DOHH2 (cell line): ENCODE results near the gene ULBP1.

ENCODE experiments used
- EZH2phosphoT487 ChIP-seq: fragments of 200-600 bp; sonication (generic); IDR thresholded peaks from 2 replicates; pipeline ENCODE4 v1.6.1; 2017; ENCODE audit warnings: borderline replicate concordance, mild to moderate bottlenecking, antibody characterized with exemption, low read length, moderate library complexity, mixed read lengths
- TF ChIP-seq, protein P1 (sequence below): fragments of 200-600 bp; sonication (generic); IDR thresholded peaks from one replicate; pipeline ENCODE4 v1.5.1; 2014; ENCODE audit warnings: antibody characterized with exemption, mild to moderate bottlenecking, low read depth, low read length; ENCODE audit not compliant: poor library complexity, severe bottlenecking

DNA sequence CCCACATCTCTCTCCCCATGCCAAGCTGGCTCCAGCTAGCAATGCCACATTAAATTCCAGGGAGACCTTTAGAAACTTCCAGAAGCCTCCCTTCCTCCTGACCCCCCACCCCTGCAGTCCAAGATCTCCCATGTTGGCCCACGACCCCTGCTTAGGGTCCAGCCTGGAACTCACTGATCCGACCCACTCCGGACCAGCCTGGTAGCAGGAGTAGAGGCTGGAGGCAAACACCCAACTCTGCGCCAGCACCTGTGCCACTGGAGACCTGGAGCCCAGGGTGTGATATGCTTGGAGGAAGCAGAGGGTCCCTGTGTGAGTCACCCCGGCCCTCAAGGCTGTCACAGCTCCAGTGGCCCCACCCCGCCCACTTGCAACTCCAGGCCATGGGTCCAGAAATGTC is 3.3 kb upstream of the ULBP1 start:
- TF ChIP-seq, protein P1, sequence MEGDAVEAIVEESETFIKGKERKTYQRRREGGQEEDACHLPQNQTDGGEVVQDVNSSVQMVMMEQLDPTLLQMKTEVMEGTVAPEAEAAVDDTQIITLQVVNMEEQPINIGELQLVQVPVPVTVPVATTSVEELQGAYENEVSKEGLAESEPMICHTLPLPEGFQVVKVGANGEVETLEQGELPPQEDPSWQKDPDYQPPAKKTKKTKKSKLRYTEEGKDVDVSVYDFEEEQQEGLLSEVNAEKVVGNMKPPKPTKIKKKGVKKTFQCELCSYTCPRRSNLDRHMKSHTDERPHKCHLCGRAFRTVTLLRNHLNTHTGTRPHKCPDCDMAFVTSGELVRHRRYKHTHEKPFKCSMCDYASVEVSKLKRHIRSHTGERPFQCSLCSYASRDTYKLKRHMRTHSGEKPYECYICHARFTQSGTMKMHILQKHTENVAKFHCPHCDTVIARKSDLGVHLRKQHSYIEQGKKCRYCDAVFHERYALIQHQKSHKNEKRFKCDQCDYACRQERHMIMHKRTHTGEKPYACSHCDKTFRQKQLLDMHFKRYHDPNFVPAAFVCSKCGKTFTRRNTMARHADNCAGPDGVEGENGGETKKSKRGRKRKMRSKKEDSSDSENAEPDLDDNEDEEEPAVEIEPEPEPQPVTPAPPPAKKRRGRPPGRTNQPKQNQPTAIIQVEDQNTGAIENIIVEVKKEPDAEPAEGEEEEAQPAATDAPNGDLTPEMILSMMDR = no peak
- no peak for TF ChIP-seq EZH2phosphoT487
